H9 (cell line): ENCODE data around the gene ADCK2. TPM values are rescaled to one million over a fixed set of nuclear protein-coding genes. Genes with fewer than 3 reads are reported as not detected.

Experiments used
- DNase-seq: peaks from one replicate; pipeline ENCODE4 v3.0.0-alpha.2; 2017
- H2AFZ ChIP-seq: one replicate; pipeline ENCODE4 v1.6.1; 2013; ENCODE audit warnings: mild to moderate bottlenecking, low read length, control low read depth, moderate library complexity
- H2AK5ac ChIP-seq: 2 replicates; pipeline ENCODE4 v1.6.1; 2013; ENCODE audit warnings: low read length, control low read depth, mixed read lengths; ENCODE audit not compliant: insufficient read length
- H2BK120ac ChIP-seq: one replicate; pipeline ENCODE4 v1.6.1; 2013; ENCODE audit warnings: low read depth, mild to moderate bottlenecking, low read length, control low read depth, inconsistent platforms; ENCODE audit not compliant: poor library complexity, severe bottlenecking
- H2BK12ac ChIP-seq: 2 replicates; pipeline ENCODE4 v1.6.1; 2013; ENCODE audit warnings: low read length, control low read depth, mixed read lengths, low read depth; ENCODE audit not compliant: insufficient read length
- H2BK15ac ChIP-seq: 2 replicates; pipeline ENCODE4 v1.6.1; 2013; ENCODE audit warnings: low read depth, low read length, control low read depth
- H2BK20ac ChIP-seq: one replicate; pipeline ENCODE4 v1.6.1; 2013; ENCODE audit warnings: low read depth, mild to moderate bottlenecking, low read length, control low read depth, inconsistent platforms; ENCODE audit not compliant: poor library complexity, severe bottlenecking
- H2BK5ac ChIP-seq: 2 replicates; pipeline ENCODE4 v1.6.1; 2013; ENCODE audit warnings: low read length, control low read depth, mixed read lengths; ENCODE audit not compliant: insufficient read length
- H3K14ac ChIP-seq: 2 replicates; pipeline ENCODE4 v1.6.1; 2013; ENCODE audit warnings: low read length, control low read depth; ENCODE audit not compliant: insufficient read depth
- H3K18ac ChIP-seq: 2 replicates; pipeline ENCODE4 v1.6.1; 2013; ENCODE audit warnings: low read depth, mild to moderate bottlenecking, mixed read lengths, low read length, control low read depth; ENCODE audit not compliant: insufficient read length
- H3K23ac ChIP-seq: 2 replicates; pipeline ENCODE4 v1.6.1; 2013; ENCODE audit warnings: low read length, control low read depth, mixed read lengths, low read depth; ENCODE audit not compliant: insufficient read length
- H3K23me2 ChIP-seq: 2 replicates; pipeline ENCODE4 v1.6.1; 2013; ENCODE audit warnings: low read depth, mild to moderate bottlenecking, mixed read lengths, low read length, control low read depth; ENCODE audit not compliant: insufficient read length, poor library complexity, severe bottlenecking
- H3K27ac ChIP-seq: 2 replicates; pipeline ENCODE4 v1.5.1; 2013; ENCODE audit warnings: low read length, control low read depth, mixed read lengths, low read depth; ENCODE audit not compliant: insufficient read length
- H3K27me3 ChIP-seq: 2 replicates; pipeline ENCODE4 v1.6.1; 2013; ENCODE audit warnings: low read length, control low read depth, inconsistent platforms; ENCODE audit not compliant: insufficient read depth
- H3K4ac ChIP-seq: 2 replicates; pipeline ENCODE4 v1.6.1; 2013; ENCODE audit warnings: low read depth, mild to moderate bottlenecking, control low read depth, inconsistent platforms, low read length, moderate library complexity
- H3K4me1 ChIP-seq: 2 replicates; pipeline ENCODE4 v1.6.1; 2013; ENCODE audit warnings: low read length, control low read depth, inconsistent platforms; ENCODE audit not compliant: insufficient read depth
- H3K4me2 ChIP-seq: 2 replicates; pipeline ENCODE4 v1.6.1; 2013; ENCODE audit warnings: low read length, control low read depth, mixed read lengths; ENCODE audit not compliant: insufficient read length, insufficient read depth
- H3K56ac ChIP-seq: 2 replicates; pipeline ENCODE4 v1.6.1; 2013; ENCODE audit warnings: low read depth, mild to moderate bottlenecking, mixed read lengths, low read length, control low read depth; ENCODE audit not compliant: insufficient read length
- H3K79me1 ChIP-seq: 2 replicates; pipeline ENCODE4 v1.6.1; 2013; ENCODE audit warnings: low read depth, mild to moderate bottlenecking, moderate library complexity, low read length, control low read depth, inconsistent platforms; ENCODE audit not compliant: insufficient read depth, poor library complexity, severe bottlenecking
- H3K79me2 ChIP-seq: 2 replicates; pipeline ENCODE4 v1.6.1; 2013; ENCODE audit warnings: low read length, control low read depth, inconsistent platforms; ENCODE audit not compliant: insufficient read depth
- H3K9ac ChIP-seq: 2 replicates; pipeline ENCODE4 v1.6.1; 2013; ENCODE audit warnings: low read length, control low read depth, mixed read lengths; ENCODE audit not compliant: insufficient read length; ENCODE audit errors: extremely low read depth
- H3K9me3 ChIP-seq: one replicate; pipeline ENCODE4 v1.6.1; 2013; ENCODE audit warnings: low read depth, low read length, inconsistent platforms; ENCODE audit not compliant: control insufficient read depth
- H3T11ph ChIP-seq: one replicate; pipeline ENCODE4 v1.6.1; 2013; ENCODE audit warnings: mild to moderate bottlenecking, low read length, control low read depth, inconsistent platforms
- H4K20me1 ChIP-seq: one replicate; pipeline ENCODE4 v1.6.1; 2013; ENCODE audit not compliant: control insufficient read depth, insufficient read length, insufficient read depth
- H4K5ac ChIP-seq: 2 replicates; pipeline ENCODE4 v1.6.1; 2013; ENCODE audit warnings: low read depth, mild to moderate bottlenecking, mixed read lengths, low read length, control low read depth; ENCODE audit not compliant: insufficient read length
- H4K8ac ChIP-seq: replicated peaks from 2 replicates; pipeline ENCODE4 v1.6.1; 2013; ENCODE audit warnings: low read length, control low read depth, mixed read lengths, low read depth; ENCODE audit not compliant: insufficient read length
- H4K91ac ChIP-seq: 2 replicates; pipeline ENCODE4 v1.6.1; 2013; ENCODE audit warnings: low read depth, mild to moderate bottlenecking, moderate library complexity, mixed read lengths, low read length, control low read depth; ENCODE audit not compliant: insufficient read length
- H3K27ac Mint-ChIP-seq, 3 experiments: 2 replicates in 2 of 3; 3 replicates in 1 of 3; pipeline ENCODE4 v1.8.0; 2020 to 2021; ENCODE audit warnings: mixed read lengths in 3 of 3, mild to moderate bottlenecking in 1 of 3, moderate library complexity in 1 of 3
- H3K27me3 Mint-ChIP-seq: 2 replicates; pipeline ENCODE4 v1.8.0; 2021; ENCODE audit warnings: low read depth, mild to moderate bottlenecking, moderate library complexity, mixed read lengths
- H3K36me3 Mint-ChIP-seq, 3 experiments: 2 replicates in 2 of 3; 3 replicates in 1 of 3; pipeline ENCODE4 v1.8.0; 2020 to 2021; ENCODE audit warnings: low read depth in 3 of 3, mixed read lengths in 3 of 3; ENCODE audit not compliant: insufficient read depth in 1 of 3
- H3K4me1 Mint-ChIP-seq, 2 experiments: 2 replicates each; pipeline ENCODE4 v1.8.0; 2020; ENCODE audit warnings: mixed read lengths in 2 of 2
- H3K4me3 Mint-ChIP-seq, 2 experiments: 2 replicates in 1 of 2; 3 replicates in 1 of 2; pipeline ENCODE4 v1.8.0; 2020 to 2021; ENCODE audit warnings: mild to moderate bottlenecking in 2 of 2, mixed read lengths in 2 of 2, moderate library complexity in 1 of 2
- H3K9me3 Mint-ChIP-seq, 2 experiments: 2 replicates in 1 of 2; 3 replicates in 1 of 2; pipeline ENCODE4 v1.8.0; 2020; ENCODE audit warnings: mild to moderate bottlenecking in 2 of 2, mixed read lengths in 2 of 2, moderate library complexity in 1 of 2
- CTCF ChIP-seq: fragments of 200-600 bp; sonication (generic); conservative IDR thresholded peaks from 3 replicates; pipeline ENCODE4 v1.8.0; 2021; ENCODE audit warnings: antibody characterized with exemption, mild to moderate bottlenecking
- WGBS: extraction: QIAGEN DNeasy Blood & Tissue Kit; methylation state at CpG from one replicate; pipeline ENCODE4 v1.1.7; 2013; ENCODE audit warnings: missing lambda C conversion rate, low lambda C conversion rate, mixed read lengths; ENCODE audit not compliant: insufficient read length; ENCODE audit errors: extremely low coverage; 5-methylcytosine and 5-hydroxymethylcytosine counted together
- long read RNA-seq: library from polyadenylated mRNA; unstranded; transcript quantifications from one replicate; pipeline ENCODE4 v2.0.0, GENCODE V29; 2020
- total RNA-seq: library from RNA; stranded (reverse); gene quantifications from 2 replicates; pipeline ENCODE4 v1.2.1, GENCODE V29; 2021

ADCK2 gene
- 12.3 and 12.4 TPM in 2 replicates for total RNA-seq
- long read RNA-seq, transcript ADCK2-201 (8 exons, 2,377 nt) = major isoform, 10 of 16 reads
- long read RNA-seq, partial matches to known transcripts = 0 of 16 reads
- long read RNA-seq, other reads (novel, unspliced or antisense) = 6 of 16 reads

GRCh38 chr7:140672382-140673062 lies at the start of gene ADCK2:
TSS of gene ADCK2 (plus strand) at chr7:140672945. CDS start at chr7:140673331, 386 bp downstream.
- no peak within 1 kb of the TSS for H3K9ac ChIP-seq
- peak; percentile 74 for DNase-seq
- TF ChIP-seq CTCF = 0 out of 3 replicates have a peak, but pooled peaks have one; percentile 22
- no peaks in the 10 kb centered on the region for H3K79me2 ChIP-seq
- peak within 1 kb of the TSS; percentile 72 to 85 for H3K4me3 Mint-ChIP-seq
- H2BK5ac ChIP-seq = no peak within 1 kb of the TSS
- H3K56ac ChIP-seq = no peak within 1 kb of the TSS
- H3K14ac ChIP-seq = 0 out of 2 replicates have a peak within 1 kb of the TSS, but pooled peaks have one; percentile 0
- H3K4me1 ChIP-seq = no peaks in the 10 kb centered on the region; the same call in 1 of the 2 replicates
- H2BK20ac ChIP-seq = no peak within 1 kb of the TSS
- H3K9me3 ChIP-seq = no peaks in the 10 kb centered on the region
- H2BK15ac ChIP-seq = no peak within 1 kb of the TSS
- no CpG with 5 or more reads among the region's 41 CpGs for WGBS
- H4K20me1 ChIP-seq = no peaks in the 10 kb centered on the region
- peak within 1 kb of the TSS in 2 of 3 experiments; percentile 34 to 68; a peak in 3 of 7 replicates for H3K27ac Mint-ChIP-seq
- H4K8ac ChIP-seq = no peak within 1 kb of the TSS
- H2BK120ac ChIP-seq = no peak within 1 kb of the TSS
- H2BK12ac ChIP-seq = no peak within 1 kb of the TSS
- H4K5ac ChIP-seq = no peak within 1 kb of the TSS
- no peak within 1 kb of the TSS for H3K27ac ChIP-seq
- no peak within 1 kb of the TSS for H3K4ac ChIP-seq
- H3K36me3 Mint-ChIP-seq = peaks cover 0 to 3% (median 0%) of the 10 kb centered on the region in 3 experiments; a peak in 2 of 7 replicates
- H3K27me3 ChIP-seq = no peaks in the 10 kb centered on the region; the same call in 1 of the 2 replicates
- H2AK5ac ChIP-seq = no peak within 1 kb of the TSS
- H4K91ac ChIP-seq = no peak within 1 kb of the TSS
- H3K18ac ChIP-seq = no peak within 1 kb of the TSS
- peaks cover 3% of the 10 kb centered on the region; the same call in 1 of the 2 replicates for H3K27me3 Mint-ChIP-seq
- H3K9me3 Mint-ChIP-seq = no peaks in the 10 kb centered on the region
- no peak within 1 kb of the TSS for H3T11ph ChIP-seq
- H2AFZ ChIP-seq = peak within 1 kb of the TSS; percentile 85
- peaks cover 15 to 18% of the 10 kb centered on the region in 2 experiments for H3K4me1 Mint-ChIP-seq
- H3K4me2 ChIP-seq = peak within 1 kb of the TSS; percentile 55
- H3K23ac ChIP-seq = no peak within 1 kb of the TSS
- H3K79me1 ChIP-seq = no peaks in the 10 kb centered on the region
- peaks cover 6% of the 10 kb centered on the region for H3K23me2 ChIP-seq
